Adrenal gland (tissue), 5 donors: ENCODE data around the gene UNC5A.

Experiments used
- POLR2A ChIP-seq, 2 donors: fragments of 450-650 bp; IDR thresholded peaks; one replicate each; pipeline ENCODE4 v1.6.1; 2017; ENCODE audit warnings: antibody characterized with exemption in 2 of 2, mild to moderate bottlenecking in 2 of 2, moderate library complexity in 1 of 2
- TF ChIP-seq, protein P1 (sequence below), 6 experiments: fragments of 450-650 bp in 4 of 6; fragments of 200-600 bp in 2 of 6; sonication (generic) in 1 of 6; IDR thresholded peaks; 1 replicate in 5 of 6; 2 replicates in 1 of 6; pipeline versions ENCODE4 v1.5.1 to v1.8.0; 2016 to 2021; ENCODE audit warnings: antibody characterized with exemption in 6 of 6, mild to moderate bottlenecking in 2 of 6, moderate library complexity in 1 of 6
- donor health status: DM: no; HTN: no; CAD: no.

DNA sequence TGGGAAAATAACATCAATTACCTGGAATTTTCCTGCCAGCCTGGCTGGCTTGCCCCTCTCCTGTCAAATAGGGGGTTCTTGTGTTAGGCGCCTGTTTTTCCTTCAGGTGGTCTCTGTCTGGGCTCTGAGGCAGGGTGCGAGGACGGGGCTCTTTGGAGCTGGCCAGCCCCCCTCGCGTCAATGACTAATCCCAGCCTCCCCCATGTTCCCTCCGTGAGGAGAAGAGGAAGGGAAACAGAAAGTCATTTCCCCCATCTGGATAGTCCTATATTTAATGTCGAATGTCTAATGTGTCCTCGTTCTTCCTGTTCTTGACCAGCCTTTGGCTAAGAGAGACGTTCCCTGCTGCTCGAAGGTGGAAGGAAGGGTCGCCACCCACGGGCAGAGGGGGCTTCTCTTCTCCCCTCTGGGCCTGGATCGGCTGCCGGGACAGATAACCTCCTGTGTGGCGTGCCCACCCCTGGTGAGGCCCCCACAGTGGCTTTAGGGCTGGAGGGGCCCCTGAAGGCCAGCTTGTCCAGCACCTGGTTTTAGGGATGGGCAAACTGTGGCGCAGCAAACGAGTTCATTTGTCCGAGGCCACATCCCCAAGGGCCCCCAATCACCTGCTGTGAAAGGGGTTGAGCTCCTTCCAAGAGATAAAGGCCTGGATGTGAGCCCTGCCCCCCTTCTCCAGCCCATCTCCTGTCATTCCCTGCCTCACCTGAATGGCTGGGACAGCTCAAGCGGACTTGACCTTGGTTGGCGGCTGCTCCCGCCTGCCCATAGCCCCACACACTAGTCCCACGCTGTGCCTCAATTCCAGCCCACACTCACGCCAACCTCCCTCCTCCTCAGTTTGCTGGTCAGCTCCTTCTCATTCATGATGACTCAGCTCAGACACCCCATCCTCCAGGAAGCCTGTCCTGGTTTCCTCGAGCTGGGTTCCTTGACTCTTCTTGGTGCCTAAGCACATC is 35.9 kb upstream of the UNC5A start:
- TF ChIP-seq, protein P1, sequence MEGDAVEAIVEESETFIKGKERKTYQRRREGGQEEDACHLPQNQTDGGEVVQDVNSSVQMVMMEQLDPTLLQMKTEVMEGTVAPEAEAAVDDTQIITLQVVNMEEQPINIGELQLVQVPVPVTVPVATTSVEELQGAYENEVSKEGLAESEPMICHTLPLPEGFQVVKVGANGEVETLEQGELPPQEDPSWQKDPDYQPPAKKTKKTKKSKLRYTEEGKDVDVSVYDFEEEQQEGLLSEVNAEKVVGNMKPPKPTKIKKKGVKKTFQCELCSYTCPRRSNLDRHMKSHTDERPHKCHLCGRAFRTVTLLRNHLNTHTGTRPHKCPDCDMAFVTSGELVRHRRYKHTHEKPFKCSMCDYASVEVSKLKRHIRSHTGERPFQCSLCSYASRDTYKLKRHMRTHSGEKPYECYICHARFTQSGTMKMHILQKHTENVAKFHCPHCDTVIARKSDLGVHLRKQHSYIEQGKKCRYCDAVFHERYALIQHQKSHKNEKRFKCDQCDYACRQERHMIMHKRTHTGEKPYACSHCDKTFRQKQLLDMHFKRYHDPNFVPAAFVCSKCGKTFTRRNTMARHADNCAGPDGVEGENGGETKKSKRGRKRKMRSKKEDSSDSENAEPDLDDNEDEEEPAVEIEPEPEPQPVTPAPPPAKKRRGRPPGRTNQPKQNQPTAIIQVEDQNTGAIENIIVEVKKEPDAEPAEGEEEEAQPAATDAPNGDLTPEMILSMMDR (IDR thresholded peaks at IDR 0.05), result no peak
- no peak for TF ChIP-seq POLR2A (IDR thresholded peaks at IDR 0.05)
